Measurements from ENCODE around the gene PLEKHH1. TPM values are rescaled to one million over a fixed set of nuclear protein-coding genes. Genes with fewer than 3 reads are reported as not detected.

The PLEKHH1 gene
- total and polyA plus RNA-seq, 8 donors: 1.2 to 19.2 (median 15.3) TPM

- Histone ChIP-seq H3K4me1 (peaks cover 0 to 36% of the 10 kb centered on the region in 2 donors), H3K4me3 (no peak overlapping the region), H3K36me3 (no peaks in the 10 kb centered on the region), H3K27me3 (peaks cover 0 to 3% of the 10 kb centered on the region in 2 donors), H3K9me3 (no peaks in the 10 kb centered on the region), H3K27ac (no peak overlapping the region)
- ATAC-seq: no peak
- DNase-seq: no peak
- TF ChIP-seq, protein P1, sequence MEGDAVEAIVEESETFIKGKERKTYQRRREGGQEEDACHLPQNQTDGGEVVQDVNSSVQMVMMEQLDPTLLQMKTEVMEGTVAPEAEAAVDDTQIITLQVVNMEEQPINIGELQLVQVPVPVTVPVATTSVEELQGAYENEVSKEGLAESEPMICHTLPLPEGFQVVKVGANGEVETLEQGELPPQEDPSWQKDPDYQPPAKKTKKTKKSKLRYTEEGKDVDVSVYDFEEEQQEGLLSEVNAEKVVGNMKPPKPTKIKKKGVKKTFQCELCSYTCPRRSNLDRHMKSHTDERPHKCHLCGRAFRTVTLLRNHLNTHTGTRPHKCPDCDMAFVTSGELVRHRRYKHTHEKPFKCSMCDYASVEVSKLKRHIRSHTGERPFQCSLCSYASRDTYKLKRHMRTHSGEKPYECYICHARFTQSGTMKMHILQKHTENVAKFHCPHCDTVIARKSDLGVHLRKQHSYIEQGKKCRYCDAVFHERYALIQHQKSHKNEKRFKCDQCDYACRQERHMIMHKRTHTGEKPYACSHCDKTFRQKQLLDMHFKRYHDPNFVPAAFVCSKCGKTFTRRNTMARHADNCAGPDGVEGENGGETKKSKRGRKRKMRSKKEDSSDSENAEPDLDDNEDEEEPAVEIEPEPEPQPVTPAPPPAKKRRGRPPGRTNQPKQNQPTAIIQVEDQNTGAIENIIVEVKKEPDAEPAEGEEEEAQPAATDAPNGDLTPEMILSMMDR (IDR thresholded peaks at IDR 0.05): no peak
- intact Hi-C loops (cut with DNase I): no loop called here
These were observed 16.0 kb upstream of the PLEKHH1 start for GRCh38 chr14:67517083-67517482.

DNA sequence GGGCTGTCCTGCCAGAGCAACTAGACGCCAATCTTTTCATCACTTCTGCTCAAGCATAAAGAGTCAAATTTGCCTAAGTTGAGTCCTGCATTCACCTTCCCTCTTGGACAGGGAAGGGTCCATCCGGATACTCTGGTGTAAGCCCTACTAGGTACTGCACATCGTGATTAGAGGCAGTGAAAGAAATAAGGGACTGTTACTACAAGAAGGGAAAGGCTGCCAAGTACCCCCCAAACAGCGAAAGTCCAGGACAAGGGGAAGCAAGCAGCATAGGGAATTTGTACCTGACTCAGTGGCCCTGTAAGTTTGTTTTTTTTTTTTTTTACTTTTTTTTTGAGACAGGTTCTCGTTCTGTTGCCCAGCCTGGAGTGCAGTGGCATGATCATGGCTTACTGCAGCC lies 13.7 kb upstream of the PLEKHH1 start:
- DNase-seq (no peak), ATAC-seq (no peak)

DNA sequence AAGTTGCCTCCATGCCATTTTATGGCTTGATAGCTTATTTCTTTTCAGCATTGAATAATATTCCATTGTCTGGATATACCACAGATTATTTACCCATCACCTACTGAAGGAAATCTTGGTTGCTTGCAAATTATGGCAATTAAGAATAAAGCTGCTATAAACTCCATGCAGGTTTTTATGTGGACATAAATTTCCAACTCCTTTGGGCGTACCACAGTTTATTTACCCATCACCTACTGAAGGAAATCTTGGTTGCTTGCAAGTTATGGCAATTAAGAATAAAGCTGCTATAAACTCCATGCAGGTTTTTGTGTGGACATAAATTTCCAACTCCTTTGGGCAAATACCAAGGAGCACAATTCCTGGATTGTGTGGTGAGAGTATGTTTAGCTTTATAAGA lies 12.6 kb upstream of the PLEKHH1 start:
- H3K27me3 ChIP-seq: peaks cover 0 to 36% of the 10 kb centered on the region in 2 donors
- no peak for DNase-seq

More for the DNA sequence above, 13.7 kb upstream of the PLEKHH1 start:
- no peak overlapping the region for H3K4me3 ChIP-seq
- no peaks in the 10 kb centered on the region for H3K36me3 ChIP-seq
- no peak overlapping the region for H3K27ac ChIP-seq
- intact Hi-C loops (cut with DNase I): no loop called here
- peaks cover 0 to 21% of the 10 kb centered on the region in 2 donors for H3K4me1 ChIP-seq
- no peaks in the 10 kb centered on the region for H3K9me3 ChIP-seq
- TF ChIP-seq, protein P1 (IDR thresholded peaks at IDR 0.05): no peak
- H3K27me3 ChIP-seq: peaks cover 0 to 26% of the 10 kb centered on the region in 2 donors

GRCh38 chr14:67522270-67522669 lies 10.8 kb upstream of the PLEKHH1 start:
- intact Hi-C loops (cut with DNase I): no loop called here
- Histone ChIP-seq H3K9me3 (no peaks in the 10 kb centered on the region), H3K4me3 (no peak overlapping the region), H3K27me3 (peaks cover 0 to 46% of the 10 kb centered on the region in 2 donors), H3K36me3 (no peaks in the 10 kb centered on the region), H3K27ac (no peak overlapping the region), H3K4me1 (no peaks in the 10 kb centered on the region)
- ATAC-seq (no peak), DNase-seq (no peak)
- TF ChIP-seq, protein P1 (IDR thresholded peaks at IDR 0.05): no peak

More for the DNA sequence above, 12.6 kb upstream of the PLEKHH1 start:
- Histone ChIP-seq H3K4me1 (peaks cover 0 to 18% of the 10 kb centered on the region in 2 donors), H3K36me3 (no peaks in the 10 kb centered on the region), H3K27ac (no peak overlapping the region), H3K9me3 (no peaks in the 10 kb centered on the region), H3K4me3 (no peak overlapping the region)
- TF ChIP-seq, protein P1 (IDR thresholded peaks at IDR 0.05): no peak
- ATAC-seq: no peak
- intact Hi-C loops (cut with DNase I): no loop called here

DNA sequence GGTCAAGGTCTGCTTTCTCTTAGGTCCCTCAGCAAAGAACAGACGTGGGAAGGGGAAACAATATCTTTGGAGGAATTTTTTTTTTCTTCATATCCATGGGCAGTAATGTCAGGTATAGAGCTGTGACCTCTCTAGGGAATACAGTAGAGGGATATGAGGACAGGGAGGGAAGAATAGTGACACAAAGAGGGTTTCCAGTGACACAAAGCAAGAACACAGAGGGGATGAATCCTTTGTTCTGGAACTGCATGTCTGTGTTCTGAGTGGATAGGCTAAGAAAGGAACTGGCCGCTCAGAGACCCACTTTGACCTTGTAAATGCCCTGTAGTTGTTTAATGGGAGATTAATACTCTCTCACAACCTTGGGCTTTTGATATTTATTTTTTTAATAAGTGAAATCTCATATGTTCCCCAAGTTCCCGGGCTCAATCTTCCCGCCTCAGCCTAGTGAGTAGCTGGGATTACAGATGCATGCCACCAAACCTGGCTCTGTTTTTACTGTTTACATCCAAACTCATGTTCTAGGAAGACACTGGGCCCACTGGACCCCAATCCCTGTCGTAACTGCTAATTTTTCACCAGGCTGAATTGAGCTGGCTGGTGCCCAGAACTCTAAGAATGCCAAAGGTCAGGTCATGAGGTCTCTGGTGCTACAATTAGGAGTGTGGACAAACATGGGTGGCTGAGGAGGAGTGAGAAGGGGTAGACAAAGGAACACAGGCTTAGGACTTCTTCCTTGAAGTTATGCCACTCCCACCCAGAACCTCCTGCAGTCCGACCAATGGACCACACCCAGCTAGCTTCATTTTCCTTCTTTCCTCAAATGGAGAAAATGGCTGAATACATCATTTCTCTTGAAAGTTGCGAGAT lies 9.1 kb upstream of the PLEKHH1 start:
- TF ChIP-seq, protein P1 (IDR thresholded peaks at IDR 0.05): no peak
- Histone ChIP-seq H3K4me1 (no peaks in the 10 kb centered on the region), H3K27me3 (peaks cover 0 to 46% of the 10 kb centered on the region in 2 donors), H3K4me3 (no peak overlapping the region), H3K9me3 (no peaks in the 10 kb centered on the region), H3K36me3 (no peaks in the 10 kb centered on the region), H3K27ac (no peak overlapping the region)
- no peak for DNase-seq
- no peak for ATAC-seq
- intact Hi-C loops (cut with DNase I): no loop called here
